Dermis blood vessel endothelial cell (primary cell): ENCODE results near the gene RER1. TPM values are rescaled to one million over a fixed set of nuclear protein-coding genes. Genes with fewer than 3 reads are reported as not detected.
A peak's percentile ranks its signal among the peaks of the same experiment; 100 is the strongest.

Source experiments
- DNase-seq: peaks from one replicate; pipeline ENCODE4 v3.0.0; 2010
- total RNA-seq: library from RNA; depleted of rRNA; stranded (reverse); fragments of >200 nt; gene quantifications from 2 replicates; pipeline ENCODE4 v1.2.3, GENCODE V29; 2014

RER1 gene
- total RNA-seq, 1 donor from 2014 or later: 62.6 TPM

GRCh38 chr1:2408859-2409276, 17.2 kb downstream of the RER1 start:
- DNase-seq: no peak

GRCh38 chr1:2409745-2410144, 18.1 kb downstream of the RER1 start:
- no peak for DNase-seq

GRCh38 chr1:2411801-2412394, 20.3 kb downstream of the RER1 start:
- peak; percentile 44 for DNase-seq

- DNase-seq: peak; percentile 97
Measured at GRCh38 chr1:2412395-2412772, 20.7 kb downstream of the RER1 start, which contains the start of gene PEX10. TSS of gene PEX10 (minus strand) at chr1:2412564. CDS start at chr1:2412502, 62 bp downstream.

- peak; percentile 11 for DNase-seq
Measured at GRCh38 chr1:2412773-2413494, 21.3 kb downstream of the RER1 start.

GRCh38 chr1:2413495-2414296, 22.1 kb downstream of the RER1 start:
- DNase-seq: no peak

- peak; percentile 79 for DNase-seq
Measured at GRCh38 chr1:2414297-2414958, 22.8 kb downstream of the RER1 start.

- no peak for DNase-seq
Measured at GRCh38 chr1:2415337-2415736, 23.7 kb downstream of the RER1 start.

- DNase-seq: no peak
Measured at GRCh38 chr1:2415801-2416208, 24.2 kb downstream of the RER1 start.

GRCh38 chr1:2416403-2416802, 24.8 kb downstream of the RER1 start:
- no peak for DNase-seq

GRCh38 chr1:2417083-2417832, 25.6 kb downstream of the RER1 start:
- no peak for DNase-seq

- DNase-seq: no peak
Measured at GRCh38 chr1:2417833-2418225, 26.2 kb downstream of the RER1 start.

- no peak for DNase-seq
Measured at GRCh38 chr1:2418791-2419320, 27.2 kb downstream of the RER1 start.

GRCh38 chr1:2419416-2419815, 27.8 kb downstream of the RER1 start:
- no peak for DNase-seq

GRCh38 chr1:2422523-2422922, 30.9 kb downstream of the RER1 start:
- no peak for DNase-seq

GRCh38 chr1:2425892-2426291, 34.3 kb downstream of the RER1 start:
- no peak for DNase-seq

GRCh38 chr1:2426540-2426939, 34.9 kb downstream of the RER1 start:
- no peak for DNase-seq

- no peak for DNase-seq
Measured at GRCh38 chr1:2427051-2427450, 35.4 kb downstream of the RER1 start.

- no peak for DNase-seq
Measured at GRCh38 chr1:2427976-2428375, 36.3 kb downstream of the RER1 start.

- DNase-seq: no peak
Measured at GRCh38 chr1:2428490-2428889, 36.8 kb downstream of the RER1 start.

GRCh38 chr1:2429780-2430591, 38.3 kb downstream of the RER1 start:
- DNase-seq: peak; percentile 21
